PFSK-1 (cell line): ENCODE measurements around the gene NPY1R.

Source experiments
- FOXP2 ChIP-seq: optimal IDR thresholded peaks from 2 replicates; pipeline ENCODE3; 2011; ENCODE audit warnings: borderline replicate concordance, control low read depth, inconsistent platforms; ENCODE audit not compliant: insufficient read depth; ENCODE audit errors: extremely low read length, extremely low read depth
- POLR2AphosphoS5 ChIP-seq: IDR thresholded peaks from 2 replicates; pipeline ENCODE4 v1.6.1; 2012; ENCODE audit warnings: low read depth, mild to moderate bottlenecking, control low read depth, low read length, moderate library complexity
- SIN3A ChIP-seq: IDR thresholded peaks from 2 replicates; pipeline ENCODE4 v1.6.1; 2012; ENCODE audit warnings: mild to moderate bottlenecking, low read length, moderate library complexity, borderline replicate concordance; ENCODE audit not compliant: insufficient read depth
- TAF1 ChIP-seq: IDR thresholded peaks from 2 replicates; pipeline ENCODE4 v1.6.1; 2012; ENCODE audit warnings: low read length, control low read depth, borderline replicate concordance; ENCODE audit not compliant: insufficient read depth
- TF ChIP-seq, protein P1 (sequence below), 2 experiments: IDR thresholded peaks; 2 replicates each; pipeline versions ENCODE4 v1.6.1 to v1.8.0; 2011 to 2012; ENCODE audit warnings: low read depth in 2 of 2, low read length in 2 of 2, control low read depth in 1 of 2, inconsistent platforms in 1 of 2, mild to moderate bottlenecking in 1 of 2, moderate library complexity in 1 of 2; ENCODE audit not compliant: insufficient read depth in 1 of 2

Gene NPY1R

DNA sequence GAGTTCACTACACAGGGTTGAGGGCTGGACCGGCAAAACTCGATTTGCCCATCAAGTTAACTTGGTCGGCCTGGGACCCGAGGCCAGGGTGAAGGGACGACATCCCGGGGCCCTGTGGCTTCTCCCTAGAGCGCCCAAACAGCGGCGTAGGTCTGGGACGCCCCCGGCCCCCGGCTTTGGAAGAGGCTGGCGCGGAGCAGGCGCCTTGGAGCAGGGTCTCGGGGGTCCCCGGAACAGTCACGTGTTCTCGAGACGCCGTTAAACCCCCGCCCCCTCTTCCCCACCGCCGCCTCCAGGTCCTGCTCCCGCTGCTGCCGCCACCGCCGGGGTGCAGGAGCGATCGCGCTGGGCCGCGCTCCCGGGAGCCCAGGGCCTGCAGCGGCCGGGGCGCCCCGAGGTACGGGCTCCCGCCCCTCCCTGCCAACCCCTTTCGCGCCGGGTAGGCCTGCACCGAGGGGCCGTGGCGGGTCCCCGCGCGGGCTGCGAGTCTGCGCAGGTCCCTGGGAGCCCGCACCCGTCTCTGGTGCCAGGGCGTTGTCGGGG, 11.3 kb upstream of the NPY1R start, which contains the start of gene NPY5R:
Gene NPY5R, plus strand, starts transcription at position 289 of the 543 bp plus-strand sequence. CDS start 6,382 bp downstream, outside the sequence.
- TF ChIP-seq SIN3A (no peak), FOXP2 (no peak), POLR2AphosphoS5 (no peak), TAF1 (no peak)
- TF ChIP-seq, protein P1, sequence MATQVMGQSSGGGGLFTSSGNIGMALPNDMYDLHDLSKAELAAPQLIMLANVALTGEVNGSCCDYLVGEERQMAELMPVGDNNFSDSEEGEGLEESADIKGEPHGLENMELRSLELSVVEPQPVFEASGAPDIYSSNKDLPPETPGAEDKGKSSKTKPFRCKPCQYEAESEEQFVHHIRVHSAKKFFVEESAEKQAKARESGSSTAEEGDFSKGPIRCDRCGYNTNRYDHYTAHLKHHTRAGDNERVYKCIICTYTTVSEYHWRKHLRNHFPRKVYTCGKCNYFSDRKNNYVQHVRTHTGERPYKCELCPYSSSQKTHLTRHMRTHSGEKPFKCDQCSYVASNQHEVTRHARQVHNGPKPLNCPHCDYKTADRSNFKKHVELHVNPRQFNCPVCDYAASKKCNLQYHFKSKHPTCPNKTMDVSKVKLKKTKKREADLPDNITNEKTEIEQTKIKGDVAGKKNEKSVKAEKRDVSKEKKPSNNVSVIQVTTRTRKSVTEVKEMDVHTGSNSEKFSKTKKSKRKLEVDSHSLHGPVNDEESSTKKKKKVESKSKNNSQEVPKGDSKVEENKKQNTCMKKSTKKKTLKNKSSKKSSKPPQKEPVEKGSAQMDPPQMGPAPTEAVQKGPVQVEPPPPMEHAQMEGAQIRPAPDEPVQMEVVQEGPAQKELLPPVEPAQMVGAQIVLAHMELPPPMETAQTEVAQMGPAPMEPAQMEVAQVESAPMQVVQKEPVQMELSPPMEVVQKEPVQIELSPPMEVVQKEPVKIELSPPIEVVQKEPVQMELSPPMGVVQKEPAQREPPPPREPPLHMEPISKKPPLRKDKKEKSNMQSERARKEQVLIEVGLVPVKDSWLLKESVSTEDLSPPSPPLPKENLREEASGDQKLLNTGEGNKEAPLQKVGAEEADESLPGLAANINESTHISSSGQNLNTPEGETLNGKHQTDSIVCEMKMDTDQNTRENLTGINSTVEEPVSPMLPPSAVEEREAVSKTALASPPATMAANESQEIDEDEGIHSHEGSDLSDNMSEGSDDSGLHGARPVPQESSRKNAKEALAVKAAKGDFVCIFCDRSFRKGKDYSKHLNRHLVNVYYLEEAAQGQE (IDR thresholded peaks at IDR 0.05; ENCODE audit: insufficient read depth in 1 of 2, low read depth in 2 of 2, low read length in 2 of 2): no peak

DNA sequence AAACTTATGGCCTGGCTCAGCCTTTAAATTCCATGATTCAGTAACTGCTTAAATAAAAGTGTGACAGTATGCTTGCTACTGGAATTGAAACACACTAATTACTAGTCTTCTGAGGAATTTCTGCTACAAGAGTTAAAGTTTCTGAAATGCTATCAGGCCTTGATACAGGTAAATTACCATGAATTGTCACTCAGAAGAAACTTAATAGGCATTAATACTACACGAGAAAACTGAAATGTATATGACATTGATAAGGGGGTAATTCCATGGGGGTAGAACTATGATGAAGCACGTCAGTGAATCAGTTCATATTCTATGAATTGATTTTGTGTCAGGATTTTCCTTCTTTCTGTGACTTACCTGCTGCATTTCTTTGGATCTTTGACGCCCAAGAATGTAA, 3.0 kb upstream of the NPY1R start:
- TF ChIP-seq, protein P1 (IDR thresholded peaks at IDR 0.05; ENCODE audit: insufficient read depth in 1 of 2, low read depth in 2 of 2, low read length in 2 of 2): no peak
- TF ChIP-seq POLR2AphosphoS5 (no peak), FOXP2 (no peak), SIN3A (no peak), TAF1 (no peak)

DNA sequence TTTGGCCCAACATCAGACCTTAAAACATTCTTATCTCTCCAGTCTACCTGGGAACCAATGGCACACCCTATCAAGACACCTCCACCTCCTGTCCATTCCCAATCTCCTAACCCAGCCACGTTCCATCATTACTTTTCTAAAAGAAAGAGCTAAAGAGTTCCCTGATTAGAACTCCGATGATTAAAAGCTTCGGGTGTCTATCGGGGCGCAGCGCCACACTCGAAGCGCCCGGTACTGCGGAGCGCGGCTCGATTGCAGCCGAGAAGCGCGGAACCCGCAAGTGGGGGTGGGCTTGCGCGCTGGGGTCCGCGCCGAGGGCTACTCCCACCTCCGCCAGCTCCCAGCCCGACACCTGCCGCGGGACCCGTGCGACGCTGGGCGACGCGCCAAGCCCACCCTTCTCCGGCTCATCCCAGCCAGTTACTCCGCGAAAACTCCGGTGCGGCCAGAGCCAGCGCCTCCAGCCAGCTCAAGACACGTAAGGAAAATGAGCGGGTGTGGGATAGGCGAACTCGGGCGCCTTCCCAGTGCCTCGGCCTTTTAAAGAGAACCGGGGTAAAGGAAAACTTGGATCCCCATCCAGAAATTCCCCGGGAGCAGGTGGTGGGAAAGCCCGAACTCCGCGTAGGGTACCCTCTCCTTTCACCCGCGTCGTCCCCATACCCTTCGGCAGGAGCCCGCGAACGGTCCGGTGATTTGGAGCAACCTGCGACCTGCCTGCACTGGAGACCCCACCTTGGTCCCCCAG, 593 bp downstream of the NPY1R start:
- TF ChIP-seq SIN3A (no peak), TAF1 (no peak), POLR2AphosphoS5 (no peak), FOXP2 (no peak)
- TF ChIP-seq, protein P1 (IDR thresholded peaks at IDR 0.05; ENCODE audit: insufficient read depth in 1 of 2, low read depth in 2 of 2, low read length in 2 of 2): no peak

DNA sequence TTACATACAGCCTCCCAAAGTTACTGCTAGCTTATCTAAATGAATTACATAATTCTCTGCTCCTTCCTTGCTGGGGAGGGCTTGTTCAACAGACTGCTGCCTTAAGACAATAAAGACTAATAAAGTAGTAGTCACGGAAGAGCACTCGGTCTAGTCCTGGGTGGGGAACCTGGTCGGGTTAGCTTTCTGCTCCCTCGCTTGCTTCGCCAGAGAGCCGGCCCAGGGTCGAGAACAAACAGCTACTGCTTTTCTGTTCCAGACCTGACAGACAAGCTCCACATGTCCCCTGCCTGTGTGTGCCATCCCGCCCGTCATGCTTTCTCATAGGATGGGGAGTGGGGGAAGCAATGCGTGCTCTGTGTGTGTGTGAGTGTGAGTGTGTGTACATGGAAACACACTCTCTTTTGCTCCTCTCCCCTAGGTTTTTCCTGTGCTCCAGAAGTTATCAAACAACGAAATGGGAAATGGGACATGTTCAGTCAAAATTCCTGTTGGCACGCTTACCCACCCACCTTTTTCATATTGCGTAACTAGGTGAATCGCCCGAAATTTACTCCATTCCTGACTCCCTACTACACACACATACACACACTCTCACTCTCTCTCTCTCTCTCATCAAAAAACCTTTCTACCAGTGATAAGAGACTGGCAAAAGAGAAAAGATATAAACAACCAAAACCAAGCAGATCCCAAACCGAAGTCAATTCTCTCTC, 1.3 kb downstream of the NPY1R start:
- TF ChIP-seq, protein P1 (IDR thresholded peaks at IDR 0.05; ENCODE audit: insufficient read depth in 1 of 2, low read depth in 2 of 2, low read length in 2 of 2): no peak
- TF ChIP-seq TAF1 (no peak), POLR2AphosphoS5 (no peak), SIN3A (no peak), FOXP2 (no peak)
